ENCODE results near the gene ABCF1.

Gene ABCF1

GRCh38 chr6:30601815-30602641, 30.8 kb downstream of the ABCF1 start:
- Histone ChIP-seq H3K27me3 (ENCODE audit: control insufficient read depth, insufficient read depth, low read length) (no peaks in the 10 kb centered on the region), H3K27ac (ENCODE audit: low read depth, low read length) (no peak overlapping the region), H3K9ac (ENCODE audit: low read depth, low read length) (no peak overlapping the region), H3K4me3 (ENCODE audit: low read depth, low read length) (no peak overlapping the region), H3K36me3 (ENCODE audit: control insufficient read depth, insufficient read depth, low read length) (peaks cover 75% of the 10 kb centered on the region), H3K9me3 (ENCODE audit: control insufficient read depth, insufficient read depth, low read length) (0 out of 2 replicates have a peak, but pooled peaks cover 3% of the 10 kb centered on the region), H3K4me1 (ENCODE audit: control insufficient read depth, insufficient read depth, low read length) (no peaks in the 10 kb centered on the region)

DNA sequence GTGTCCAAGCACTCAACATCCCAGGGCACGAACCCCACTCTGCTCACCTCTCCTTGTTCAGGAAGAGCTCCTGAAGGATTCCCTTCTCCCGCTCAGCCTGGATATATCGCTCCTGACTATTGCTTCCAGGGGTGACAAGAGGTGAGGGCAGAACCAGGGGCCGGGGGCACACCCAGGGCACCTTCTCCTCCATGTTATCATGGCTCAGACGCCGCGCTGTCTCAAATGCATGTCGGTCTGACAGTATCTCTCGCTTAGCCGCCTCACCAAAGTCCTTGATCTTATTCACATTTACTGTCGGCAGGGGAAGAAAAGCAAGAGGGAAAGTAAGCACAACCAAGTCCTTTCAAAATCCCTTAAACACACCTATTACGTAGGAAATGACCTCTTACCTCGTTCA, 32.7 kb downstream of the ABCF1 start:
- H3K4me1 ChIP-seq (ENCODE audit: control insufficient read depth, insufficient read depth, low read length), result no peaks in the 10 kb centered on the region
- H3K36me3 ChIP-seq (ENCODE audit: control insufficient read depth, insufficient read depth, low read length), result peaks cover 94% of the 10 kb centered on the region
- H3K27ac ChIP-seq (ENCODE audit: low read depth, low read length), result no peak overlapping the region

DNA sequence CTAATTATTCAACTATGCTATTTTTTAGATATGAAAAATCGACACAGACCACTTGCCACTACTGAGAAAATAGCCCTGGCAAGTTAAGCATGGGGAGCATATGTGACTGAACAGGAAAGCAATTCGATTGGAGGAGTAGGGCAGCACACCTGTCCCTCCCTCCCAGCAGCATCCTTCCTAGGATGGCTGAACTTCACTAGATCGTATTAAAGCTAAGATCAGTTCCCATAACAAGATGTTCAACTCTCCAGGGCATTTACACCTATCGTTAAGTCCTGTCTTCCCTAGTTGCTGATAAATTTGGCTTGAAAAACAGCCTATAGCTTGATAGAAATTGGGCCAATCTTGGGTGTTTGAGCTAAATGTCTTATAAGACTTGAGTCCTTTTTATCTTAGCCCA, 38.8 kb downstream of the ABCF1 start:
- H3K4me3 ChIP-seq (ENCODE audit: low read depth, low read length), result no peak overlapping the region
- no peak overlapping the region for H3K27ac ChIP-seq (ENCODE audit: low read depth, low read length)
- H3K9me3 ChIP-seq (ENCODE audit: control insufficient read depth, insufficient read depth, low read length), result no peaks in the 10 kb centered on the region
- H3K9ac ChIP-seq (ENCODE audit: low read depth, low read length), result no peak overlapping the region
- no peaks in the 10 kb centered on the region for H3K27me3 ChIP-seq (ENCODE audit: control insufficient read depth, insufficient read depth, low read length)
- H3K4me1 ChIP-seq (ENCODE audit: control insufficient read depth, insufficient read depth, low read length), result peaks cover 8% of the 10 kb centered on the region
- peaks cover 79% of the 10 kb centered on the region for H3K36me3 ChIP-seq (ENCODE audit: control insufficient read depth, insufficient read depth, low read length)

More for the DNA sequence above, 32.7 kb downstream of the ABCF1 start:
- 0 out of 2 replicates have a peak, but pooled peaks cover 3% of the 10 kb centered on the region for H3K9me3 ChIP-seq (ENCODE audit: control insufficient read depth, insufficient read depth, low read length)
- H3K9ac ChIP-seq (ENCODE audit: low read depth, low read length), result no peak overlapping the region
- H3K4me3 ChIP-seq (ENCODE audit: low read depth, low read length), result no peak overlapping the region
- no peaks in the 10 kb centered on the region for H3K27me3 ChIP-seq (ENCODE audit: control insufficient read depth, insufficient read depth, low read length)

DNA sequence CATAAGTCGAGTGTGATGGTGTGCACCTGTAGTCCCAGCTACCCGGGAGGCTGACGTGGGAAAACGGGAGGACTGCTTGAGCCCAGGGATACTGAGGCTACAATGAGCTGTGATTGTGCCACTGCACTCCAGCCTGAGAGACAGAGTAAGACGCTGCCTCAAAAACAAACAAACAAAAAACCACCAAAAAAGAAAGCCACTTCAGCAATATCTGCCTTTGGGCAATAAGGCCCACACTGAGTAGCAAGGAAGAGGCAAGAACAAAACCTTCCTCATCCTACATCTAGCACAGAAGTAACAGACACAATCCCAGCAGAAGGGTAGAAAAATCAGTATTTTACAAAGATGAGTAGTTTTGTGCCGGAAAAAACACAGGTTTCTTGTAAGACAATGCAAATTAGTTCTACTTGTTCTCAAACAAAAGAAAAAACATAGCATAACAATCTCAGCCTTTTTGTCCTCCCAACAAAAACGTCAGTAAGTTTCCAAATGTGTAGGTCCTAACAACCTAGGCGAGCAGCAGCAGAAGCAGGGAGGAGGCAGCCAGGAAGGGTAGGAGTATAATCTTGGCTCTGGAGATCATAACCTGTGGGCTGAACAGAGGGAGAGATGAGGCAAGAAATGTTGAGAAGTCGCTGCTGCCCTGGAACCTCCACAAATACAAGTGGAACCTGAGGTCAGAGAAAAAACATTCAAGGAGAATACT, 40.1 kb downstream of the ABCF1 start:
- H3K4me3 ChIP-seq (ENCODE audit: low read depth, low read length), result no peak overlapping the region
- H3K27ac ChIP-seq (ENCODE audit: low read depth, low read length), result no peak overlapping the region
- no peak overlapping the region for H3K9ac ChIP-seq (ENCODE audit: low read depth, low read length)
- no peaks in the 10 kb centered on the region for H3K9me3 ChIP-seq (ENCODE audit: control insufficient read depth, insufficient read depth, low read length)
- H3K36me3 ChIP-seq (ENCODE audit: control insufficient read depth, insufficient read depth, low read length), result peaks cover 73% of the 10 kb centered on the region
- H3K27me3 ChIP-seq (ENCODE audit: control insufficient read depth, insufficient read depth, low read length), result no peaks in the 10 kb centered on the region
- peaks cover 14% of the 10 kb centered on the region for H3K4me1 ChIP-seq (ENCODE audit: control insufficient read depth, insufficient read depth, low read length)

DNA sequence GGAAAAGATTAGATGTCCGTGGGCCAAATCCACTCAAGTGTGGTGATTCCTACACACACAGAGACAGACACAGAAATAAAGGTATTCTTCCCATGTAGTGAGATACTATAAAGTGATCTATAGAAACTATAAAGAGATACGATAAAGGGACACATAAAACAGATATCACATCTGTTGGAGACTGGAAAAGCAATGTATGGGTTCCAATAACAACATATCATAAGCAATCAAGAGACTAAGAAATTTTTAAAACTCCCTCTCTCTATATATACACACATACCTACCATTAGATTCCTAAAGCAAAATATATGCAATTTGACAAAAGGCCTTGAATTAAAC, 40.6 kb downstream of the ABCF1 start:
- Histone ChIP-seq H3K4me1 (ENCODE audit: control insufficient read depth, insufficient read depth, low read length) (peaks cover 14% of the 10 kb centered on the region), H3K27me3 (ENCODE audit: control insufficient read depth, insufficient read depth, low read length) (no peaks in the 10 kb centered on the region), H3K4me3 (ENCODE audit: low read depth, low read length) (no peak overlapping the region), H3K9me3 (ENCODE audit: control insufficient read depth, insufficient read depth, low read length) (no peaks in the 10 kb centered on the region), H3K27ac (ENCODE audit: low read depth, low read length) (no peak overlapping the region), H3K36me3 (ENCODE audit: control insufficient read depth, insufficient read depth, low read length) (peaks cover 73% of the 10 kb centered on the region), H3K9ac (ENCODE audit: low read depth, low read length) (no peak overlapping the region)

DNA sequence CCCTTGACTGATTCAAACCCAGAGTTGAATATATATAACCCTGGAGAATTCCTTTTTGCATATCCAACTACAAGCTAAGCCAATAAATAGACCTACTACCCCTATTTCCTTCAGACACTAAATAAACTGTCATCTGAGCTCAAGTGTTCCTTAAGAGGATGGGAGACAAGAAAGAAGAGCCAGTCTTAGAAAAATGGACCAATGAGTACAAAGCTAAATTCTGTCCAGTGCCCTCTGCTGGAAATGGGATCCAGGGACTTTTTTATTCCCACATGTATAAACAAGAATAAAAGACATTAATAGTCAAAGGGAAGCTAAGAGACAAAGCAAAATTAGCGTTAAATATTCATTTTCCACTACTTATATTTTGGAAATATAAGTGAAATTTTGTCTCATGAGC, 41.0 kb downstream of the ABCF1 start:
- Histone ChIP-seq H3K4me1 (ENCODE audit: control insufficient read depth, insufficient read depth, low read length) (peaks cover 14% of the 10 kb centered on the region), H3K36me3 (ENCODE audit: control insufficient read depth, insufficient read depth, low read length) (peaks cover 70% of the 10 kb centered on the region), H3K9me3 (ENCODE audit: control insufficient read depth, insufficient read depth, low read length) (no peaks in the 10 kb centered on the region), H3K27me3 (ENCODE audit: control insufficient read depth, insufficient read depth, low read length) (no peaks in the 10 kb centered on the region), H3K9ac (ENCODE audit: low read depth, low read length) (no peak overlapping the region), H3K27ac (ENCODE audit: low read depth, low read length) (no peak overlapping the region), H3K4me3 (ENCODE audit: low read depth, low read length) (no peak overlapping the region)

DNA sequence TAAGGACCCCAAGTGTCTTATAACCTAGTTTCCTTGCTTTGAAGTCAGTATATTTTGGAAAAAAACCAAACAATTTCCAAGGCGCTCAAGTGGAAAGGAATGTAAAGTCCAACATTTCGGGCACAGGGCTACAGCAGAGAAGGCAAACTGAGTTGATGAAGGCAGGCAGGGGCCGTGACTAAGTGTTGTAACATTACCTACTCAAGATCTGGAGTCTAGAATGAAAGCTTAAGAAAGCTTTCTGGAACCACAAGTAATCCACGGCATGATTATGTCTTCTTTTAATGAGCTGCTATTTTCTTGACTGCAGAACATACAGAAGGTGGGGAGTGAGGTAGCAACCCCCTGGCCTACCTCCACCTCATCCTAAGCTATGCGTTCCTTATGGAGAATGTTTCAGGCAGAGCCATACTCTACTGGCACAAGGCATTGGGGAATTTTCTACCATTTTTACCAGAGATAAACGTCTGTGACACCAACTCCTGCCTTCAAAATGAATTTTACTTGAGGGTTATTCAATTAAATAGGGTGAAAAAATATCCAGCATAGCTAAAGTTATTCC, 41.5 kb downstream of the ABCF1 start:
- Histone ChIP-seq H3K4me3 (ENCODE audit: low read depth, low read length) (no peak overlapping the region), H3K9me3 (ENCODE audit: control insufficient read depth, insufficient read depth, low read length) (no peaks in the 10 kb centered on the region), H3K27ac (ENCODE audit: low read depth, low read length) (peak overlapping the region; percentile 63), H3K9ac (ENCODE audit: low read depth, low read length) (no peak overlapping the region), H3K36me3 (ENCODE audit: control insufficient read depth, insufficient read depth, low read length) (peaks cover 64% of the 10 kb centered on the region), H3K4me1 (ENCODE audit: control insufficient read depth, insufficient read depth, low read length) (peaks cover 14% of the 10 kb centered on the region), H3K27me3 (ENCODE audit: control insufficient read depth, insufficient read depth, low read length) (no peaks in the 10 kb centered on the region)

DNA sequence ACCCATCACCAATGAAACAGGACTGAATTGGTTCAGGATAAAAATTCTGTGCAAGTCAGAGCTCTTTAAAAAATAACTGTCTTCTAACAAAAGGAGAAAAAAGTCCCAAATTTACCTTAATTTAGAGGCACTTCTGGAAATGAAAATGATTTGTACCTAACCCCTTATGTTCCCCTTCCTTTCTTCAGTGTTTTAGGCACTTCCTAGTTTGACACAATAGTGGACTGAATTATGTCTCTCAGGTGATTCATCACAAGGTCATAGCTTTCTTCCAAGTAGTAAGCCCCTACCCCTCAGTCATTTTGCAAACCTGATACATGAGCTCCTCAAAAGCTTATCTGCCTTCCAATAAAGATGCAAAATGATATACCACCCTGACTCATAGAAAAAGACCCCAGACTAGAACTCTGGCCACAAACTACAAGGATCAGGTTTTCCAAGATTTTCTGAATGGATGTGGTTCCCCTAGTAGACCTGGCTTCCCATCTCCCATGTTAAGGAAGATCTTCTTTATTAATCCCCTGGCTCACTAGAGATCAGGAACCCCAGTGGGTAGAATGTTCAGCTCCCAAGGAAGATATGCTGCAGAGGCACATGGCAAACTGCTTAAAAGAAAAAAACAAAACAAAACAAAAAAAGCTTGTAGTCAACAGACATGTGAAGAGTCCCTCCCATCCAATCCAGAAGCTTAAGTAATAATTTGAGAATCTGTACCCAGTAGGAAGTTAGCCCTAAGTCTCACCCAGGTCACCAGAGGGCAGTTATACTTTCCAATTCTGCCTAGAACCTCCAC, 42.2 kb downstream of the ABCF1 start:
- H3K27ac ChIP-seq (ENCODE audit: low read depth, low read length), result peak overlapping the region; percentile 95
- H3K9me3 ChIP-seq (ENCODE audit: control insufficient read depth, insufficient read depth, low read length), result no peaks in the 10 kb centered on the region
- H3K4me1 ChIP-seq (ENCODE audit: control insufficient read depth, insufficient read depth, low read length), result peaks cover 14% of the 10 kb centered on the region
- H3K27me3 ChIP-seq (ENCODE audit: control insufficient read depth, insufficient read depth, low read length), result no peaks in the 10 kb centered on the region
- H3K9ac ChIP-seq (ENCODE audit: low read depth, low read length), result no peak overlapping the region
- peaks cover 57% of the 10 kb centered on the region for H3K36me3 ChIP-seq (ENCODE audit: control insufficient read depth, insufficient read depth, low read length)
- H3K4me3 ChIP-seq (ENCODE audit: low read depth, low read length), result no peak overlapping the region

- peak overlapping the region; percentile 95 for H3K27ac ChIP-seq (ENCODE audit: low read depth, low read length)
- peak overlapping the region; percentile 89 for H3K4me3 ChIP-seq (ENCODE audit: low read depth, low read length)
- H3K9me3 ChIP-seq (ENCODE audit: control insufficient read depth, insufficient read depth, low read length), result no peaks in the 10 kb centered on the region
- peak overlapping the region; percentile 67 for H3K9ac ChIP-seq (ENCODE audit: low read depth, low read length)
- no peaks in the 10 kb centered on the region for H3K27me3 ChIP-seq (ENCODE audit: control insufficient read depth, insufficient read depth, low read length)
- H3K36me3 ChIP-seq (ENCODE audit: control insufficient read depth, insufficient read depth, low read length), result peaks cover 51% of the 10 kb centered on the region
- H3K4me1 ChIP-seq (ENCODE audit: control insufficient read depth, insufficient read depth, low read length), result peaks cover 14% of the 10 kb centered on the region
These were observed 43.0 kb downstream of the ABCF1 start for GRCh38 chr6:30614044-30614842.

DNA sequence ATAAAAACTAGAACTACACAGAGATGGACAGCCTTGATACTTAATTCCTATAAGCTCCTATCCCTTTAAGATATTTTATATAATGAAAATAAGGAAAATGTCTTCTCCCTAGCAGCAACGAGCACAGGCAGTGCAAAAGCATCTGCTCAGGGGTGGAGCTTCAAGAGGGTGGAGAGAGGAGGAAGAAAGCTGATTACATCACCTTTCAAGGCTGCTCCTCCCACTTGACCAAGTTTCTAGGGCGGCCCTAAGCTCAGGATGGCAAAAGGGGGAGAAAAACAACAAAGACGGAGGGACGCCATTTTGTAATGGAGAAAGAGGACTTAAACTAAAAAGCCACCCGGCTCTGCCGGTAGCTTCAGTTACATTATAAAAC, 43.6 kb downstream of the ABCF1 start:
- H3K9me3 ChIP-seq (ENCODE audit: control insufficient read depth, insufficient read depth, low read length), result no peaks in the 10 kb centered on the region
- peak overlapping the region; percentile 99 for H3K9ac ChIP-seq (ENCODE audit: low read depth, low read length)
- peaks cover 51% of the 10 kb centered on the region for H3K36me3 ChIP-seq (ENCODE audit: control insufficient read depth, insufficient read depth, low read length)
- H3K27ac ChIP-seq (ENCODE audit: low read depth, low read length), result peak overlapping the region; percentile 95
- peaks cover 14% of the 10 kb centered on the region for H3K4me1 ChIP-seq (ENCODE audit: control insufficient read depth, insufficient read depth, low read length)
- H3K27me3 ChIP-seq (ENCODE audit: control insufficient read depth, insufficient read depth, low read length), result no peaks in the 10 kb centered on the region
- H3K4me3 ChIP-seq (ENCODE audit: low read depth, low read length), result peak overlapping the region; percentile 89

Data from HUES48 (cell line).